HG02852 (cell line): Measurements from ENCODE around the gene KCNIP1.

Source experiments
- ATAC-seq: cut with Tn5 transposase; IDR thresholded peaks from one replicate; pipeline ENCODE4 v1.9.1; 2021; ENCODE audit warnings: mild to moderate bottlenecking, moderate library complexity; ENCODE audit not compliant: unreplicated experiment

KCNIP1 gene

GRCh38 chr5:170700503-170700902 is 196.7 kb downstream of the KCNIP1 start:
- no peak for ATAC-seq

DNA sequence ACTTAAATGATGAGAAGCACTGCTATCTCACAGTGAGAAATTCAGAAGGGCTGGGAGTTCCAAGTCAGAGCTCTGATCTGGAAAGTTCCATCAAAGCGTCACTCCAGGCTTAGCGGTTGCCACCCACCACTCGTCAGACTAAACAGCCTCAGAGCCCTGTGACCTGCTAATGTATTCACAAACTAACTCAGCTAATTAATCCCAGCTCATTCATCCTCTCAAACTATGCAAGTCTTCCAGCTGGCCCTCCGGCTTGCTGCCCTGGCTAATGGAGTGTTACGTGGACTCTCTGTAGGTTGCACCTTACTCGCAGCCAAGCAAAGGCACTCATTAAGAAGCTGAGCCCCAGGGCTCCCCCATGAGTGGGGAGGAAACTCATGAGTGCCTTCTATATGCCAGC is 197.5 kb downstream of the KCNIP1 start:
- no peak for ATAC-seq

GRCh38 chr5:170704417-170705192 is 200.8 kb downstream of the KCNIP1 start:
- no peak for ATAC-seq

DNA sequence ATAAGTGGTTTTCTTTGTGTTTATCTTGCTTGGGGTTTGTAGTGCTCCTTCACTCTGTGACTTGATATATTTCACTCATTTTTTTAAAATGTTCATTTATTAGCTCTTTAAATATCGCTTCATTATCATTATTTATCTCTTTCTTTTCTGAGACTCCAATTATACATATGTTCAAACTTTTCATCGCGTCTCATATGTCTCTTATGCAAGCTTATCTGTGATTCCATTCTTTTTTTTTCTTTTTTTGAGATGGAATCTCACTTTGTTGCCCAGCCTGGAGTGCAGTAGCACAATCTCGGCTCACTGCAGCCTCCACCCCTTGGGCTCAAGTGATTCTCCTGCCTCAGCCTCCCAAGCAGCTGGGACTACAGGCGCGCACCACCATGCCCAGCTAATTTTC is 205.8 kb downstream of the KCNIP1 start:
- no peak for ATAC-seq

GRCh38 chr5:170711300-170711699 is 207.5 kb downstream of the KCNIP1 start:
- ATAC-seq: no peak

GRCh38 chr5:170715141-170715540 is 211.3 kb downstream of the KCNIP1 start:
- no peak for ATAC-seq

DNA sequence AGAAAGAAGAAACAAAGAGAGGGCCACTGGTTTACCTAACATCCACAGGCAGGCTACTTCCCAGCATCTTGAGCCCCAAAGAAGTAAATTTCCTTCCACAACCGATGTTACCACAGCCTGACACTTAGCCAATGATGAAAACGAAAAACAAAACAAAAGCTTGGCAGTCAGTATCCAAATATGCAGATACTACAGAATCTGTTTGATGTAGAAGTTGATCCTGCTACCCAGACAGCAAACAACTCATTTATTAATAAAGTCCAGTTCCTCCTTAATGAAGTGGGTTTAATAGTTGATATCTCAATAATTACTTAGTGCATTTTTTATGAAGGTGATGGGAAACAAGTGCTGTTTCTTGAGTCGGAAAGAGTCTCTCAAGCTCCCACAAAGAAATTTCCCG is 212.6 kb downstream of the KCNIP1 start:
- no peak for ATAC-seq

DNA sequence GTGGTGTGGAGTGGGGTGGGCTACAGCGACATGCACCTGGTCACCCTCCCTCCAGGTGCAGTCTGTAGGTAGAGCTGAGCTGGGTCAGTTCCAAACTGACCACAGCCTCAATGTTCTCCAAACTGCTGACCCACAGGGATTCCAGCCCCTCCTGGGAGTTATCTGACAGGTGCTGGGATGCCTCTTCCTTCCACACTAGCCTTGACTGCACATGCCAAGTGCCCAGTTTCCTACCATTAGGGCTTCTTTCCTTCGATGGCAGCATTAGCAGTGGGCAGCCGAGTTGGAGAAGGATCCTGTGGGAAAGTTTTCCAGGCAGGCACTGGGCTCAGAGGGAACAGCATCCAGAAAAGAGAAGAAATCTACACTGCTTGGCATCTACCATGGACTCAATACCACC is 215.7 kb downstream of the KCNIP1 start:
- no peak for ATAC-seq

GRCh38 chr5:170720179-170720578 is 216.4 kb downstream of the KCNIP1 start:
- no peak for ATAC-seq

DNA sequence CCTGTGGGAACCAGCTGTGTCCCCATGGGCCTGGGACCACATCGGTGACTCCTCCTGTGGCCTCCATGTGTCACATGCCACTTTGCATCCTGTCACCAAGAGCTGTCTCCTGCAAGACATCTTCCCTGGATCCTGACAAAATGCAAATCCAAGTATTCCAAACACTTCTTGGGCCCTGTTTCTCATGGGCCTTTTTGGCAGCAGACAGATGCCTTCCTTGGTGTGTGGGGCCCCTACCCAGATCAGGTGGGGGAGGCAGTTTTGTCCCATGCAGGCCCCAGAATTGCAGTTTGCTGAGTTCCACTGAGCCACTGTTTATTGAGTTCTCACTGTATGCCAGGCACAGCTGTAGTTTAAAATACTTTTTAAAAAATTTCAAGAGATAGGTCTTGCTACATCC is 217.2 kb downstream of the KCNIP1 start:
- no peak for ATAC-seq

- no peak for ATAC-seq
Measured at GRCh38 chr5:170721681-170722080, 217.9 kb downstream of the KCNIP1 start.

DNA sequence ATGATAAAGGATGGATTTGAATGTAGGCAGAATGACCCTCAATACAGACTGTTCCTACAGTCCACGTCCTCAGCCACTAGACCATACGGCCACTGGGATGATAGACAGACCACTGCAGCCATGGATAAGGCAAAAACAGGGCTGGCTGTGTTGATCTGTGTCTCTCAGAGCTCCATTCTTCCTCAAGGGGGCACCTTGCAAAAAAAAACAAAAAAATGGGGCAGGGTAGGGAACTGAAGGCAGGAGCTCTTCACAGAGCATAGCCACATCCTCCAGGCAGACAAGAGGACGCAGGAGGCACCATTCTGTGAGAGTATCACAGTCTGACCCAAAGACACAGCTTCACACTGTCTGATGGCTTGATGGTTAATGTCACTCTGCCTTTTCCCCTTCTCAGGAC is 218.5 kb downstream of the KCNIP1 start:
- ATAC-seq: no peak

GRCh38 chr5:170731052-170731451 is 227.2 kb downstream of the KCNIP1 start:
- no peak for ATAC-seq

DNA sequence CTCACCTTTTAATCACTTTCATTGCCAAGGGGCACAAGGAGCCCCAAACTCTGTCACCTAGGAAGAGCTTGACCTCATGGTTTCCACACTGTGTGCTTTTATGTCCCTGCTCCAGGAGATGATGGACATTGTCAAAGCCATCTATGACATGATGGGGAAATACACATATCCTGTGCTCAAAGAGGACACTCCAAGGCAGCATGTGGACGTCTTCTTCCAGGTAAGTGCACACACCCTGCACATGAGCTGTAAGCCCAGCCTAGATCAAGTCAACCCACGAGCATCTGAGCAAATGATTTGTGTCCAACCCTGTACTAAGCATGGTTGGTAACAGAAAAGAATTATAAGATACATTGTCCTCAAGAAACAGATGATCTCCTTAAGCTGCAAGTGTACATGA is 228.9 kb downstream of the KCNIP1 start:
- ATAC-seq: no peak

DNA sequence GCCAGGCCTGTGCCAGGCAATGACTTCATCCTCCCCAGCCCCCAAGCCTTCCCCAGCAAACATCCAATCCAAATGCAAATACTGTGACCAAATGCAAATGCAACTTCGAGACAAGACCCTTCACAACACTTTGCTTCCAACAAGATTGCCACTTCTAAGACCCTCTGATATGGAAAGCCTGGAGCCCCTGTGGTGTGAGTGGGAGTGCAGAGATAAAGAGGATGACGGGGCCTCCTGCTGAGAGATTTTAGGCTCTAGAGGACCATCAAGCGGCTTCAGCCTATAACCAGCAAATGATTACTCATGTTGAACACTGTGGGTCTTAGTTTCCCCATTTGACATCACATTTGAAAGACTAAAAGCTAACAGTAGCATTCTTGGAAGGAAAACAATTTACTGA is 233.1 kb downstream of the KCNIP1 start:
- ATAC-seq: no peak

DNA sequence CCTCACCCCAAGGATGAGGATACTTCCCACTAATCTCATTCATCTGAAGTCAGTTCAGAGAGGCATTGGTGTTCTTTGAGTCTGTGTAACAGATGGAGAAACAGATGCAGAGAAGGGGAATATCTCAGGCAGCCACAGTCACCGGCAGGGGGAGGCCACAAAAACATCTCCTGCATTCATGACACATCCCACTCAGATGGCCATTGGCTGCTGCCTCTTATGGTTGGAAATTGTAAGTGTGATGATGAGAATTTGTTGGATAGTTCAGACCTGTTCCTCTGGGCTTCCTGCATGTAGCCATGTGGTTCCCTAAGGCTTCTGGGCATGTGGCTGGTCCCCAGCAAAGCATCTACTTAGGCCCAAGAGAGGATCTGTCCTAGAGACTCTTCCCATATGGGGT is 233.8 kb downstream of the KCNIP1 start:
- ATAC-seq: no peak

- ATAC-seq: no peak
Measured at GRCh38 chr5:170738840-170739239, 235.0 kb downstream of the KCNIP1 start.

- ATAC-seq: no peak
Measured at GRCh38 chr5:170739446-170739845, 235.6 kb downstream of the KCNIP1 start.

GRCh38 chr5:170740551-170741205 is 236.9 kb downstream of the KCNIP1 start:
- ATAC-seq: no peak

- ATAC-seq: no peak
Measured at GRCh38 chr5:170741801-170742200, 238.0 kb downstream of the KCNIP1 start.

DNA sequence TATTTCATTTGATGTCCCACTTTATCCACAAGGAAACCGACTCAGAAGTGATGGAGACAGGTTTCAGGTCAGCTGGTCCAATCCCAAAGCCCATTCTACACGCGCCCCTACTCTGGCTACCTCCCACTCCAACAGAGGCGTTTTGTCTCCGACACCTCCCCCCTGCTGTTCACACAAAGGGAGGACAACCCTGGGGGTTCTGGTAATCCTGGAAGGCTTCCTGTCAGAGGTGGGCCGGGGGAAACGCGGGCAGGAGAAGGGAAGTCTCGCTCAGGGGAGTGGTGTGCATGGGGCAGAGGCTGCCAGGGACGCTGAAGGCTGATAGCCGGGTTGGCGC is 240.0 kb downstream of the KCNIP1 start:
- no peak for ATAC-seq

- no peak for ATAC-seq
Measured at GRCh38 chr5:170745481-170746071, 241.8 kb downstream of the KCNIP1 start.
